ENCODE data around the gene KDSR.
A peak's percentile ranks its signal among the peaks of the same experiment; 100 is the strongest.

DNA sequence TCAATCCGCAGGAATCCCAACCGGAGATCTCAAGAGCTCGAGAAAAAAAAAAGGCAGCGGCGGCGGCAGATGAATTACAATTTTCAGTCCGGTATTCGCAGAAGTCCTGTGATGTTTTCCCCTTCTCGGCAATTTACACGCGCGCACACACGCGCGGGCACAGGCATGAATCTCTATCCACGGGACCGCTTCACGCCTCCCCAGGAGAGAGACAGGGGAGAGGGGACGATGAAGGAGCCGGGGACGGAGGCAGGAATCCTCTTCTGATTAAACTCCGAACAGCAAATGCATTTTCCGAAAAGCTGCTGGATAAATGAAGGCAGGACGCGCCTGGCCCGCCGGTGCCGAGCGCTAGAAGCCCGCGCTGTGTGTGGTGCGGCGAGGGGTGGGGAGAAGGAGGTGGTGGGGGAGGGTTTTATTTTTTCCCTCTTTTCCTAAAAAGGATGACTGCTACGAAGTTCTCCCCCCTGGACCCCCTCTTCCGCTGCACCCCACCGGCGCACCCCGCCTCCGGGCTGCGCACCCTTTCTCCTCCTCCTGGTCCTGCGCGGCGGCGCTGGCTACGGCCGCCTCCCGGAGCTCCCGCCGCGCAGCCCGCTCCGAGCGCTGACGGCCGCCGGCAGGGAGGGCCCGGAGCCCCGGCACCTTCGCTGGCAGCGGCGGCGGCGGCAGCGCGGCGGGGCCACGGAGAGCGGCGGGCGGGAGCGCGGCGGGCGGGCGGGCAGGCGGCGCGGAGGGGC, 47.5 kb downstream of the KDSR start, which contains the start of gene BCL2:
- TF ChIP-seq, protein P1, sequence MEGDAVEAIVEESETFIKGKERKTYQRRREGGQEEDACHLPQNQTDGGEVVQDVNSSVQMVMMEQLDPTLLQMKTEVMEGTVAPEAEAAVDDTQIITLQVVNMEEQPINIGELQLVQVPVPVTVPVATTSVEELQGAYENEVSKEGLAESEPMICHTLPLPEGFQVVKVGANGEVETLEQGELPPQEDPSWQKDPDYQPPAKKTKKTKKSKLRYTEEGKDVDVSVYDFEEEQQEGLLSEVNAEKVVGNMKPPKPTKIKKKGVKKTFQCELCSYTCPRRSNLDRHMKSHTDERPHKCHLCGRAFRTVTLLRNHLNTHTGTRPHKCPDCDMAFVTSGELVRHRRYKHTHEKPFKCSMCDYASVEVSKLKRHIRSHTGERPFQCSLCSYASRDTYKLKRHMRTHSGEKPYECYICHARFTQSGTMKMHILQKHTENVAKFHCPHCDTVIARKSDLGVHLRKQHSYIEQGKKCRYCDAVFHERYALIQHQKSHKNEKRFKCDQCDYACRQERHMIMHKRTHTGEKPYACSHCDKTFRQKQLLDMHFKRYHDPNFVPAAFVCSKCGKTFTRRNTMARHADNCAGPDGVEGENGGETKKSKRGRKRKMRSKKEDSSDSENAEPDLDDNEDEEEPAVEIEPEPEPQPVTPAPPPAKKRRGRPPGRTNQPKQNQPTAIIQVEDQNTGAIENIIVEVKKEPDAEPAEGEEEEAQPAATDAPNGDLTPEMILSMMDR (IDR thresholded peaks at IDR 0.05), result no peak
- TF ChIP-seq POLR2A (IDR thresholded peaks at IDR 0.05), result peak; percentile 3 to 34
